Islet of Langerhans (tissue), 1 donor: ENCODE results near the gene GRK1.
"Not testable (repeated sequence)": the region's sequence is repeated elsewhere in the genome, so short reads cannot be mapped to it uniquely, and the experiment has no call there.

Experiments
- FAIRE-seq: peaks from one replicate; lab custom pipeline; 2011; peaks lifted over from hg19 to GRCh38; lab: Jason Lieb, UNC

The GRK1 gene

GRCh38 chr13:113666951-113667701 lies at the start of gene GRK1:
Gene GRK1 (plus strand): TSS chr13:113667219. CDS start chr13:113667387, 168 bp downstream.
- FAIRE-seq: no peak

GRCh38 chr13:113617961-113618360 lies 49.1 kb upstream of the GRK1 start:
- no peak for FAIRE-seq

GRCh38 chr13:113618455-113618854 lies 48.6 kb upstream of the GRK1 start:
- FAIRE-seq: no peak

- no peak for FAIRE-seq
Observed at GRCh38 chr13:113620036-113620796, 46.8 kb upstream of the GRK1 start.

GRCh38 chr13:113621046-113621445 lies 46.0 kb upstream of the GRK1 start:
- no peak for FAIRE-seq

- FAIRE-seq: not testable (repeated sequence)
Observed at GRCh38 chr13:113621498-113621897, 45.5 kb upstream of the GRK1 start.

GRCh38 chr13:113621986-113622550 lies 45.0 kb upstream of the GRK1 start:
- FAIRE-seq: not testable (repeated sequence)

GRCh38 chr13:113622791-113623490 lies 44.1 kb upstream of the GRK1 start:
- FAIRE-seq: no peak

GRCh38 chr13:113623491-113624234 lies 43.4 kb upstream of the GRK1 start:
- no peak for FAIRE-seq

- FAIRE-seq: no peak
Observed at GRCh38 chr13:113624235-113624587, 42.8 kb upstream of the GRK1 start.

- FAIRE-seq: not testable (repeated sequence)
Observed at GRCh38 chr13:113624640-113625304, 42.2 kb upstream of the GRK1 start.

GRCh38 chr13:113625965-113626721 lies 40.9 kb upstream of the GRK1 start:
- FAIRE-seq: no peak

- FAIRE-seq: no peak
Observed at GRCh38 chr13:113627136-113627535, 39.9 kb upstream of the GRK1 start.

GRCh38 chr13:113628291-113629270 lies 38.4 kb upstream of the GRK1 start:
- no peak for FAIRE-seq

GRCh38 chr13:113629866-113630265 lies 37.2 kb upstream of the GRK1 start:
- FAIRE-seq: no peak

- no peak for FAIRE-seq
Observed at GRCh38 chr13:113630296-113630695, 36.7 kb upstream of the GRK1 start.

GRCh38 chr13:113630804-113631203 lies 36.2 kb upstream of the GRK1 start:
- no peak for FAIRE-seq

GRCh38 chr13:113631341-113632095 lies 35.5 kb upstream of the GRK1 start:
- FAIRE-seq: no peak
